GM06990 (cell line): ENCODE data around the gene CCDC85C.

Source experiments
- DNase-seq: peaks from one replicate; pipeline ENCODE4 v3.0.0-alpha.2; 2011; ENCODE audit not compliant: insufficient read length; ENCODE audit errors: extremely low read depth
- H3K27me3 ChIP-seq: replicated peaks from 2 replicates; pipeline ENCODE4 v1.6.0; 2011; ENCODE audit warnings: low read length; ENCODE audit not compliant: control insufficient read depth, insufficient read depth
- H3K36me3 ChIP-seq: 2 replicates; pipeline ENCODE4 v1.5.1; 2011; ENCODE audit warnings: low read length; ENCODE audit not compliant: control insufficient read depth, insufficient read depth
- H3K4me3 ChIP-seq: replicated peaks from 2 replicates; pipeline ENCODE4 v1.5.1; 2011; ENCODE audit warnings: low read depth, mild to moderate bottlenecking, control low read depth, low read length
- CTCF ChIP-seq: IDR thresholded peaks from 2 replicates; pipeline ENCODE4 v1.5.1; 2011; ENCODE audit warnings: low read length, control low read depth, mild to moderate bottlenecking, inconsistent platforms; ENCODE audit not compliant: insufficient read depth, poor library complexity, severe bottlenecking

CCDC85C gene

DNA sequence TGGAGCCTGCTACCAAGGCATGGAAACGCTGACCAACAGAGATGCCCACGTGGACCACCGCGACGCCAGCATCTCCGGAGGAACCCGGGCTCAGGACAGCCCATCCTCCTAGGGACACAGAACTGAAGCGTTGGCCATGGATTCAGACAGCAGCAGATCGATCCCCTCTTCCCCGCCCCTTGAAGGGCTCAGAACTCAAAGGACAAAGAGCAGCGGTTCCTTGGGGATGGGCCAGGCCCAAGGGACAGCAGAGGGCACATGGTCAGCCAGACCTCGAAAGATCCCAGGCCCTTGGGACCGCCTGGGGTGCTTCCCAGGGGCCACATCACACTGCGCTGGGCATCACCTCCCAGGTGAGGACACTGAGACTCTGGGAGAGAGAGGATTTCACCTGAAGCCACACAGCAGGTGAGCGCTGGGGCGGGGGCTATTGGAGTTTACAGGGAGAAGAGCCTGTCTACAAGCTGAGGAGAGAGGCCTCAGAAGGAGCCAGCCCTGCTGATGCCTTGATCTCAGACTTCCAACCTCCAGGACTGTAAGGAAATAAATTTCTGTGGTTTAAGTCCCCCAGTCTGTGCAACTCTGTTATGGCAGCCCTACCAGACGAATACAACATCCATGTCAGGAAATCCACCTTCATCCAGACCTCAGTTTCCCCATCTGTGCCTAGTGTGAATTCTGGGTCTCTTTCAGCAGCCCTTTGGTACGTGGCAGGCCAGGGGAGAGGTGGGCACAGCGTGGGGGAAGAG lies 73.4 kb downstream of the CCDC85C start:
- no peak overlapping the region for H3K4me3 ChIP-seq
- DNase-seq = no peak
- no peak for TF ChIP-seq CTCF
- H3K36me3 ChIP-seq = no peaks in the 10 kb centered on the region
- H3K27me3 ChIP-seq = peaks cover 4% of the 10 kb centered on the region; the same call in 1 of the 2 replicates

DNA sequence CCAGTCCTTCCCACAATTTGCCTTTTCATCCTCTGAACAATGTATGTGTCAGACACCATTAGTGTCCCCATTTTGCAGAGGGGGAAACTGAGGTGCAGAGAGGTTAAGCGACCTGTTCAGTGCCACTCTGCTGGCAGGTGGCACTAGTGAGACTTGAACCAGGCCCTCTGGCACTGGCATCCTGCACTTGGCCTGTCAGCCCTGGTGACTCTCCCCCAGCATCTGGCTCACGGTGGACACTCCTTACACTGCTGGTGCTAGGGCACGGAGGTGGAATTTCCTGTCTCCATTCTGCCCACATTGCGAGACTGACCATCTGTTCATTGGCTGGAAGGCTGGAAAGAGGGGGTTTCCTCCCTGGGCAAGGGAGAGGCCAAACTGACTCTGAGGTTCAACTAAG lies 74.1 kb downstream of the CCDC85C start:
- no peak for TF ChIP-seq CTCF
- Histone ChIP-seq H3K4me3 (no peak overlapping the region), H3K36me3 (no peaks in the 10 kb centered on the region), H3K27me3 (peaks cover 4% of the 10 kb centered on the region; the same call in 1 of the 2 replicates)
- no peak for DNase-seq

GRCh38 chr14:99527427-99528076 lies 76.5 kb downstream of the CCDC85C start:
- no peak for DNase-seq
- Histone ChIP-seq H3K4me3 (no peak overlapping the region), H3K27me3 (peaks cover 2% of the 10 kb centered on the region; the same call in 1 of the 2 replicates), H3K36me3 (no peaks in the 10 kb centered on the region)
- no peak for TF ChIP-seq CTCF

DNA sequence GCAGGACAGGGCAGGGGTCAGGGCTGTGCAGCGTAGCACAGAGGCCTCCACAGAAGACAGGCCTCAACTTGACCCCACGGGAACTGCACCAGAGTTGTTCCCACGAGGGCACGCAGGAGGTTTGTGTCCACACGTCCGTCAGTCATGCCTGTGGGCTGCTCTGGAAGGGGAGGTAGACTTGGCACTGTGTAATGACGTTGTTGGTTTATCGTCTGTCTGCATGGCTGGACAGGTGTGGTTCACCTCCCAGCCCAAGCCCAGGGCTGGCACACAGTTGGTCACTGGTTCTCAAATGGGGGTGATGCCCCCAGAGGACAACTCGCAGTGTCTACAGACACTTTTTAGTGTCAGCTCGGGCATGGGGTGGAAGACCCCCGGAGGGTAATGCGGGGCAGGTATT lies 77.0 kb downstream of the CCDC85C start:
- no peak overlapping the region for H3K4me3 ChIP-seq
- DNase-seq = no peak
- no peak for TF ChIP-seq CTCF
- H3K36me3 ChIP-seq = no peaks in the 10 kb centered on the region
- H3K27me3 ChIP-seq = peaks cover 2% of the 10 kb centered on the region; the same call in 1 of the 2 replicates

DNA sequence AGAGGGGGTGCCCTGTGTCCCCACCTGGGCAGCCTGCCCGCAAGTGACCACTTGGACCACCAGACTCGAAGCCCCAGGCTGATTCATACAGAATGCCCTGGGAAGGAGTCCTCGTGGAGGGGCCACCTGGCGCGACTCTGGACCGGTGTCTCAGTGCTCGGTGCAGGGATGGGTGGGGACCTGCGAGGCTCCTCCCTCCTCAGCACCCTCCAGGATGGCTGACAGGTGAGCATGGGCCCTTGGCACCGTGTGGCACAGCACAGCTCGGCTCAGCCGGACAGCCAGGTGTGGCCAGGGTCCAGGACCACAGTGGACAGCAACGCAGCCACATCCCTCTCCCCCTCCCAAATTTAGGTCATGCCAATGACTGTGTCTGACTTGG lies 78.3 kb downstream of the CCDC85C start:
- no peak for DNase-seq
- H3K36me3 ChIP-seq = no peaks in the 10 kb centered on the region
- H3K4me3 ChIP-seq = no peak overlapping the region
- H3K27me3 ChIP-seq = no peaks in the 10 kb centered on the region; the same call in 1 of the 2 replicates
- no peak for TF ChIP-seq CTCF
